ENCODE results near the gene OR10W1.

DNA sequence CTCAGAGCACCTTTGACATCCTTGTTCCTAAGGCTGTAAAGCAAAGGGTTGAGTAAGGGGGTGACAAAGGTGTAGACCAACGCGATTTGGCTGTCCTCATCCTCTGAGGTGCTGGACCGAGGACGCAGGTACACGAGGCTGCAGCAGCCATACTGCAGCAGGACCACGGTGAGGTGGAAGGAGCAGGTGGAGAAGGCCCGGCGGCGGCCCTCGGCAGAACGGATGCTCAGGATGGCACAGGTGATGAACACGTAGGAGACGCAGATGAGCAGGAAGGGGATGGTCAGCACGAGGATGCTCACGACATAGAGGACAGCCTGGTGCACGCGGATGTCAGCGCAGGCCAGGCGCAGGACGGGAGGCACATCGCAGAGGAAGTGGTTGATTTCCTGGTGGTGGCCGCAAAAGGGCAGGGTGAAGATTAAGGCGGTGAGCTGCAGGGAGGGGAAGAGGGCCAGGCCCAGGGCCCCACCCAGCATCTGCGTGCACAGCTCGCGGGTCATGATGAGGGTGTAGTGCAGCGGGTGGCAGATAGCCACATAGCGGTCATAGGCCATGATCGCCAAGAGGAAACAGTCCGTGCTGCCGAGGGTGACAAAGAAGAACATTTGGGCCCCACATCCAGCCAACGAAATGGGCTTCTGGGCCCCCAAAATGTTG lies 40.0 kb downstream of the OR10W1 start:
- no peak for TF ChIP-seq BHLHE40 (IDR thresholded peaks at IDR 0.05; ENCODE audit: borderline replicate concordance in 1 of 2, low read depth in 2 of 2, low read length in 1 of 2)
- no peak for TF ChIP-seq FOXM1 (IDR thresholded peaks at IDR 0.05; ENCODE audit: low read depth, low read length)
- TF ChIP-seq RAD21 (IDR thresholded peaks at IDR 0.05; ENCODE audit: insufficient read depth, low read depth, low read length) = no peak
- TF ChIP-seq, protein P1, sequence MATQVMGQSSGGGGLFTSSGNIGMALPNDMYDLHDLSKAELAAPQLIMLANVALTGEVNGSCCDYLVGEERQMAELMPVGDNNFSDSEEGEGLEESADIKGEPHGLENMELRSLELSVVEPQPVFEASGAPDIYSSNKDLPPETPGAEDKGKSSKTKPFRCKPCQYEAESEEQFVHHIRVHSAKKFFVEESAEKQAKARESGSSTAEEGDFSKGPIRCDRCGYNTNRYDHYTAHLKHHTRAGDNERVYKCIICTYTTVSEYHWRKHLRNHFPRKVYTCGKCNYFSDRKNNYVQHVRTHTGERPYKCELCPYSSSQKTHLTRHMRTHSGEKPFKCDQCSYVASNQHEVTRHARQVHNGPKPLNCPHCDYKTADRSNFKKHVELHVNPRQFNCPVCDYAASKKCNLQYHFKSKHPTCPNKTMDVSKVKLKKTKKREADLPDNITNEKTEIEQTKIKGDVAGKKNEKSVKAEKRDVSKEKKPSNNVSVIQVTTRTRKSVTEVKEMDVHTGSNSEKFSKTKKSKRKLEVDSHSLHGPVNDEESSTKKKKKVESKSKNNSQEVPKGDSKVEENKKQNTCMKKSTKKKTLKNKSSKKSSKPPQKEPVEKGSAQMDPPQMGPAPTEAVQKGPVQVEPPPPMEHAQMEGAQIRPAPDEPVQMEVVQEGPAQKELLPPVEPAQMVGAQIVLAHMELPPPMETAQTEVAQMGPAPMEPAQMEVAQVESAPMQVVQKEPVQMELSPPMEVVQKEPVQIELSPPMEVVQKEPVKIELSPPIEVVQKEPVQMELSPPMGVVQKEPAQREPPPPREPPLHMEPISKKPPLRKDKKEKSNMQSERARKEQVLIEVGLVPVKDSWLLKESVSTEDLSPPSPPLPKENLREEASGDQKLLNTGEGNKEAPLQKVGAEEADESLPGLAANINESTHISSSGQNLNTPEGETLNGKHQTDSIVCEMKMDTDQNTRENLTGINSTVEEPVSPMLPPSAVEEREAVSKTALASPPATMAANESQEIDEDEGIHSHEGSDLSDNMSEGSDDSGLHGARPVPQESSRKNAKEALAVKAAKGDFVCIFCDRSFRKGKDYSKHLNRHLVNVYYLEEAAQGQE (IDR thresholded peaks at IDR 0.05; ENCODE audit: low read depth, low read length) = no peak
- TF ChIP-seq CTCF (IDR thresholded peaks at IDR 0.05 in 2 of 3, conservative IDR thresholded peaks at IDR 0.05 in 1 of 3; ENCODE audit: control insufficient read depth in 2 of 3, extremely low read depth in 1 of 3, insufficient read depth in 1 of 3, low read depth in 3 of 3, low read length in 3 of 3) = no peak
- TF ChIP-seq RFX5 (IDR thresholded peaks at IDR 0.05; ENCODE audit: low read depth, low read length) = no peak
- TF ChIP-seq MXI1 (IDR thresholded peaks at IDR 0.05; ENCODE audit: low read depth, low read length) = no peak
- no peak for TF ChIP-seq POLR2AphosphoS5 (IDR thresholded peaks at IDR 0.05; ENCODE audit: low read length)
- no peak for TF ChIP-seq SP1 (IDR thresholded peaks at IDR 0.05; ENCODE audit: low read depth, low read length)
- TF ChIP-seq SMARCA5 (IDR thresholded peaks at IDR 0.05) = no peak

Measured in GM12878 (cell line).